H1 (cell line): ENCODE data around the gene SFXN1. TPM values are rescaled to one million over a fixed set of nuclear protein-coding genes. Genes with fewer than 3 reads are reported as not detected.
A peak's percentile ranks its signal among the peaks of the same experiment; 100 is the strongest.

Experiments
- CTCF ChIA-PET: fragments of 300-600 bp; sonication (Branson Sonifier 250); formaldehyde crosslinking; loops from one replicate; lab custom pipeline; 2021; ENCODE audit not compliant: partially characterized antibody; lab: Charles Lee
- POLR2A ChIA-PET: fragments of 300-600 bp; sonication (Branson Sonifier 250); formaldehyde crosslinking; loops from one replicate; lab custom pipeline; 2021; ENCODE audit warnings: inconsistent platforms; ENCODE audit not compliant: partially characterized antibody; lab: Charles Lee
- DNase-seq, 2 experiments: peaks; one replicate each; pipeline versions ENCODE4 v3.0.0 to v3.0.0-alpha.2; 2010 to 2022; ENCODE audit warnings: low spot score in 2 of 2, low read depth in 1 of 2, mixed read lengths in 1 of 2
- FAIRE-seq: peaks from 2 replicates; lab custom pipeline; 2011; peaks lifted over from hg19 to GRCh38; lab: Jason Lieb, UNC
- H2AFZ ChIP-seq: 2 replicates; pipeline ENCODE4 v1.8.1; 2012; ENCODE audit warnings: low read length, inconsistent platforms
- H2AK5ac ChIP-seq: 2 replicates; pipeline ENCODE4 v1.6.1; 2013; ENCODE audit warnings: low read depth, low read length
- H2BK120ac ChIP-seq: replicated peaks from 2 replicates; pipeline ENCODE3; 2013; ENCODE audit warnings: low read depth, low read length, inconsistent platforms
- H2BK12ac ChIP-seq: 2 replicates; pipeline ENCODE4 v1.6.1; 2013; ENCODE audit warnings: low read depth, low read length
- H2BK15ac ChIP-seq: 2 replicates; pipeline ENCODE4 v1.6.1; 2013; ENCODE audit warnings: low read length
- H2BK20ac ChIP-seq: 2 replicates; pipeline ENCODE4 v1.6.1; 2013; ENCODE audit warnings: low read length
- H2BK5ac ChIP-seq: 2 replicates; pipeline ENCODE4 v1.6.1; 2013; ENCODE audit warnings: low read depth, low read length
- H3K14ac ChIP-seq: 2 replicates; pipeline ENCODE4 v1.6.1; 2013; ENCODE audit warnings: inconsistent platforms; ENCODE audit not compliant: insufficient read length
- H3K18ac ChIP-seq: 2 replicates; pipeline ENCODE4 v1.6.1; 2013; ENCODE audit warnings: low read length; ENCODE audit errors: extremely low read depth
- H3K23ac ChIP-seq: 2 replicates; pipeline ENCODE4 v1.6.1; 2013; ENCODE audit warnings: inconsistent platforms; ENCODE audit not compliant: insufficient read length
- H3K23me2 ChIP-seq: 2 replicates; pipeline ENCODE4 v1.6.1; 2013; ENCODE audit warnings: low read depth, low read length
- H3K27ac ChIP-seq: 2 replicates; pipeline ENCODE4 v1.6.1; 2011; ENCODE audit warnings: low read depth, low read length, inconsistent platforms
- H3K27me3 ChIP-seq, 4 experiments: replicated peaks in 1 of 4; 1 replicate in 1 of 4; 2 replicates in 3 of 4; pipeline versions ENCODE4 v1.6.1 to v1.8.1; 2011 to 2013; ENCODE audit warnings: low read length in 3 of 4, mild to moderate bottlenecking in 3 of 4, inconsistent platforms in 2 of 4, mixed read lengths in 2 of 4, moderate library complexity in 1 of 4; ENCODE audit not compliant: control insufficient read depth in 3 of 4, insufficient read depth in 3 of 4; ENCODE audit errors: extremely low read depth in 1 of 4
- H3K36me3 ChIP-seq, 4 experiments: 2 replicates each; pipeline versions ENCODE4 v1.6.1 to v1.8.1; 2011 to 2013; ENCODE audit warnings: mild to moderate bottlenecking in 4 of 4, low read length in 3 of 4, moderate library complexity in 2 of 4, control low read depth in 1 of 4, inconsistent platforms in 1 of 4; ENCODE audit not compliant: insufficient read depth in 4 of 4, control insufficient read depth in 2 of 4
- H3K4ac ChIP-seq: replicated peaks from 2 replicates; pipeline ENCODE3; 2013; ENCODE audit warnings: low read length, low read depth, mixed read lengths, inconsistent platforms; ENCODE audit not compliant: insufficient read length
- H3K4me1 ChIP-seq, 4 experiments: replicated peaks in 1 of 4; 1 replicate in 1 of 4; 2 replicates in 3 of 4; pipeline versions ENCODE4 v1.6.1 to v1.8.1; 2011 to 2013; ENCODE audit warnings: low read length in 3 of 4, inconsistent platforms in 2 of 4, mixed read lengths in 1 of 4; ENCODE audit not compliant: insufficient read depth in 4 of 4, control insufficient read depth in 3 of 4
- H3K4me2 ChIP-seq, 2 experiments: 2 replicates each; pipeline versions ENCODE4 v1.6.1 to v1.8.1; 2011 to 2013; ENCODE audit warnings: low read depth in 2 of 2, low read length in 2 of 2, control low read depth in 1 of 2, inconsistent platforms in 1 of 2, mild to moderate bottlenecking in 1 of 2; ENCODE audit not compliant: insufficient read depth in 1 of 2
- H3K4me3 ChIP-seq, 4 experiments: fragments of 200-600, 300-600 bp in 1 of 4; sonication (generic), shearing (Covaris generic), sonication (Bioruptor Twin) in 1 of 4; 2 replicates each; pipeline versions ENCODE4 v1.5.1 to v1.8.1; 2011 to 2016; ENCODE audit warnings: low read length in 4 of 4, low read depth in 3 of 4, control low read depth in 2 of 4, inconsistent platforms in 2 of 4, mild to moderate bottlenecking in 2 of 4, mixed read lengths in 1 of 4, moderate library complexity in 1 of 4; ENCODE audit not compliant: insufficient read depth in 2 of 4; ENCODE audit errors: extremely low read depth in 1 of 4
- H3K56ac ChIP-seq: replicated peaks from 2 replicates; pipeline ENCODE3; 2013; ENCODE audit warnings: low read depth, mild to moderate bottlenecking, mixed read lengths, low read length, inconsistent platforms; ENCODE audit not compliant: insufficient read length
- H3K79me1 ChIP-seq: 2 replicates; pipeline ENCODE4 v1.6.1; 2013; ENCODE audit warnings: low read depth, low read length, control low read depth
- H3K79me2 ChIP-seq, 2 experiments: 2 replicates each; pipeline versions ENCODE4 v1.6.1 to v1.8.1; 2012 to 2013; ENCODE audit warnings: low read length in 2 of 2, mild to moderate bottlenecking in 2 of 2, inconsistent platforms in 1 of 2; ENCODE audit not compliant: insufficient read depth in 2 of 2, control insufficient read depth in 1 of 2
- H3K9ac ChIP-seq, 4 experiments: replicated peaks in 1 of 4; 1 replicate in 1 of 4; 2 replicates in 3 of 4; pipeline versions ENCODE4 v1.6.1 to v1.8.1; 2011 to 2013; ENCODE audit warnings: low read depth in 3 of 4, low read length in 3 of 4, control low read depth in 2 of 4, mild to moderate bottlenecking in 2 of 4, moderate library complexity in 2 of 4, inconsistent platforms in 1 of 4; ENCODE audit errors: extremely low read depth in 1 of 4
- H3K9me3 ChIP-seq, 2 experiments: 2 replicates each; pipeline versions ENCODE4 v1.6.1 to v1.8.1; 2012 to 2013; ENCODE audit warnings: mild to moderate bottlenecking in 2 of 2, moderate library complexity in 2 of 2, control low read depth in 1 of 2, inconsistent platforms in 1 of 2, low read depth in 1 of 2, low read length in 1 of 2, mixed read lengths in 1 of 2; ENCODE audit not compliant: insufficient read depth in 2 of 2
- H4K20me1 ChIP-seq, 2 experiments: replicated peaks in 1 of 2; 2 replicates each; pipeline versions ENCODE3 to v1.8.1; 2011 to 2013; ENCODE audit warnings: inconsistent platforms in 2 of 2, low read length in 2 of 2, mild to moderate bottlenecking in 1 of 2; ENCODE audit not compliant: insufficient read depth in 2 of 2, control insufficient read depth in 1 of 2
- H4K5ac ChIP-seq: 2 replicates; pipeline ENCODE4 v1.6.1; 2013; ENCODE audit warnings: low read length, low read depth, mixed read lengths, inconsistent platforms; ENCODE audit not compliant: insufficient read length
- H4K8ac ChIP-seq: 2 replicates; pipeline ENCODE4 v1.8.0; 2013; ENCODE audit warnings: mild to moderate bottlenecking, moderate library complexity, low read length, inconsistent platforms; ENCODE audit not compliant: insufficient read depth; ENCODE audit errors: extremely low read depth
- H4K91ac ChIP-seq: replicated peaks from 2 replicates; pipeline ENCODE3; 2013; ENCODE audit warnings: low read length, mixed read lengths, inconsistent platforms; ENCODE audit not compliant: insufficient read length
- CREB1 ChIP-seq: IDR thresholded peaks from 2 replicates; pipeline ENCODE4 v1.6.1; 2012; ENCODE audit warnings: inconsistent platforms
- RNF2 ChIP-seq: fragments of 200-900, 300-1000 bp; sonication (generic); IDR thresholded peaks from 2 replicates; pipeline ENCODE4 v1.7.1; 2016; ENCODE audit warnings: borderline replicate concordance, low read depth, mild to moderate bottlenecking, antibody characterized with exemption, low read length; ENCODE audit not compliant: poor library complexity, severe bottlenecking; ENCODE audit errors: missing control alignments
- SP1 ChIP-seq: IDR thresholded peaks from 2 replicates; pipeline ENCODE4 v1.6.1; 2011; ENCODE audit warnings: low read depth, low read length
- SUZ12 ChIP-seq: fragments of 200-600 bp; sonication (generic); IDR thresholded peaks from 2 replicates; pipeline ENCODE4 v1.6.1; 2012; ENCODE audit warnings: mild to moderate bottlenecking, inconsistent platforms, low read length, moderate library complexity, mixed read lengths
- TEAD4 ChIP-seq: IDR thresholded peaks from 2 replicates; pipeline ENCODE4 v1.6.1; 2012; ENCODE audit warnings: low read depth, low read length, inconsistent platforms, mixed read lengths
- WGBS, 2 experiments: shearing (Covaris generic) in 1 of 2; methylation state at CpG; one replicate each; pipeline versions ENCODE4 v1.1.6 to v1.1.7; 2013 to 2015; ENCODE audit warnings: low lambda C conversion rate in 2 of 2, mixed read lengths in 2 of 2, inconsistent platforms in 1 of 2, low coverage in 1 of 2, missing lambda C conversion rate in 1 of 2; ENCODE audit not compliant: insufficient replicate concordance in 2 of 2, insufficient coverage in 1 of 2, insufficient read length in 1 of 2; ENCODE audit errors: extremely low coverage in 1 of 2, missing lambda C conversion rate in 1 of 2; 5-methylcytosine and 5-hydroxymethylcytosine counted together
- polyA plus RNA-seq, 7 experiments: library from polyadenylated mRNA; depleted of rRNA in 3 of 7; stranded (reverse) in 5 of 7; unstranded in 2 of 7; fragments of >200 nt in 5 of 7; fragments of 200-250 nt in 2 of 7; gene quantifications; 1 replicate in 5 of 7; 2 replicates in 1 of 7; 4 replicates in 1 of 7; pipeline versions ENCODE4 v1.2.1 to v1.2.3, GENCODE V29; 2011 to 2013; ENCODE audit warnings: missing spikeins in 2 of 7, mixed read lengths in 2 of 7
- total RNA-seq: library from RNA; stranded (reverse); fragmentation: NEBNext Ultra II Directional; extraction: Animal tissue kit (Norgen Biotek cat#: 25700); gene quantifications from 2 replicates; pipeline ENCODE4 v1.2.1, GENCODE V29; 2021

Gene SFXN1
- total and polyA plus RNA-seq, 2 of the 8 experiments (the other 6 are each of a cell fraction or from before 2014, with no cell fraction given) = 72.7 to 97.6 TPM

DNA sequence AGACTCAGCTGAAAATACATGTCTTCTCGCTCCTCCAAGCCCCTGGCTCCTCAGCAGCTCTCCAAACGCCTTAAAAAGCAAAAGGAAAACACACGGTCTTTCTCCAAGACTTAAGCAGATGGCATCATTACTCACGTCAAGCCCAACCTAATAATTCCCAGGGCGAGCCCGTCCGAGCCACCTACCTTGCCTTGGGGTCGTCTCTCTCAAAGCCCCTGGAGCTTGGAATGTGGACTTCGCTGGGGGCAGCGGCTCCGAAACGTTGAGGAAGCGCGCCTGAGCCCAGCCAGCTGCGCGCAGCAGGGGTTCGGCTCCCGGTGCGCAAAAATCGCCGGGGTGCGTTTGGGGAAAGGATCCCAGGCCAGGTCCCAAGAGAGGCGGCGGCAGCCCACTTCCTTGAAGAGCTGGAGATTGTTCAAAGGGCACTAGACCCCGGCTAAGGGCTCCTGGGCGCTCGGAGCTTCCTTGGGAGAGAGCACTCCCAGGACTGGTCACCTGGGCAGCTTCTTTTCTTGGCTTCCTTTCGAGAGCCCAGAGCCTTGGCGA is 34.8 kb upstream of the SFXN1 start:
- H3K36me3 ChIP-seq = no peaks in the 10 kb centered on the region
- H3K14ac ChIP-seq = no peak overlapping the region

More for the DNA sequence above, 34.8 kb upstream of the SFXN1 start:
- 18% methylated on average over 29 of the region's 29 CpGs; no CpG with 5 or more reads in 1 of the 2 experiments for WGBS, 2 experiments
- no peaks in the 10 kb centered on the region for H3K79me1 ChIP-seq
- peak overlapping the region; percentile 46 to 92 for H3K4me2 ChIP-seq
- H3K18ac ChIP-seq = no peak overlapping the region
- H2BK120ac ChIP-seq = no peak overlapping the region
- CTCF ChIA-PET = interaction anchor here (0.6 to 3.3 kb wide), 26 partner anchors 9 to 492 kb away, joined by 3 to 22 read pairs (median 3); no protein-coding TSS in a partner anchor
- FAIRE-seq = no peak
- no peak overlapping the region for H4K5ac ChIP-seq
- no peak overlapping the region for H3K56ac ChIP-seq
- H3K4me1 ChIP-seq = peaks cover 3 to 11% (median 8%) of the 10 kb centered on the region in 4 experiments; a peak in 6 of 7 replicates
- peaks cover 9% of the 10 kb centered on the region; the same call in 1 of the 2 replicates for H3K23me2 ChIP-seq
- no peak overlapping the region for H2AK5ac ChIP-seq
- no peak overlapping the region for H3K9ac ChIP-seq
- H3K79me2 ChIP-seq = no peaks in the 10 kb centered on the region
- H3K4ac ChIP-seq = no peak overlapping the region
- DNase-seq = no peak
- no peak overlapping the region for H2BK5ac ChIP-seq
- no peaks in the 10 kb centered on the region for H4K20me1 ChIP-seq
- no peak overlapping the region for H3K27ac ChIP-seq
- no peak overlapping the region; the same call in 1 of the 2 replicates for H2BK12ac ChIP-seq
- no peak for TF ChIP-seq CREB1
- no peak for TF ChIP-seq SP1
- TF ChIP-seq RNF2 = peak; percentile 38
- TF ChIP-seq SUZ12 = no peak; the same call in 1 of the 2 replicates
- TF ChIP-seq TEAD4 = peak; percentile 63
- no peak overlapping the region for H2BK20ac ChIP-seq
- H3K27me3 ChIP-seq = peaks cover 11 to 42% (median 38%) of the 10 kb centered on the region in 4 experiments
- no peak overlapping the region for H4K8ac ChIP-seq
- H2AFZ ChIP-seq = no peak overlapping the region
- H3K23ac ChIP-seq = no peak overlapping the region
- H4K91ac ChIP-seq = no peak overlapping the region
- H3K4me3 ChIP-seq = peak overlapping the region; percentile 26 to 67 (median 52)
- POLR2A ChIA-PET = interaction anchor here (1.2 kb wide), 1 partner anchor 35 kb away, joined by 3 read pairs; the partner anchor contains the start of gene SFXN1
- H2BK15ac ChIP-seq = no peak overlapping the region
- H3K9me3 ChIP-seq = no peaks in the 10 kb centered on the region
